CD8-positive, alpha-beta memory T cell (primary cell): ENCODE measurements around the gene KRT86. TPM values are rescaled to one million over a fixed set of nuclear protein-coding genes. Genes with fewer than 3 reads are reported as not detected.
"Not testable (repeated sequence)": the region's sequence is repeated elsewhere in the genome, so short reads cannot be mapped to it uniquely, and the experiment has no call there.

ENCODE experiments used
- CTCF ChIA-PET: fragments of 350-600 bp; sonication (Branson Sonifier 250); formaldehyde crosslinking; loops from one replicate; lab custom pipeline; 2021; ENCODE audit warnings: antibody characterized with exemption; lab: Charles Lee
- POLR2A ChIA-PET: fragments of 350-600 bp; sonication (Branson Sonifier 250); formaldehyde crosslinking; loops from one replicate; lab custom pipeline; 2021; ENCODE audit warnings: antibody characterized with exemption; lab: Charles Lee
- DNase-seq, 5 donors: peaks; one replicate each; pipeline versions ENCODE4 v3.0.0 to v3.0.0-alpha.2; 2020 to 2022; ENCODE audit warnings: mixed read lengths in 1 of 5
- H3K27ac ChIP-seq: one replicate; pipeline ENCODE4 v1.7.0; 2013; ENCODE audit warnings: low read depth, mild to moderate bottlenecking, low read length, moderate library complexity
- H3K27me3 ChIP-seq: 2 replicates; pipeline ENCODE4 v1.7.0; 2013; ENCODE audit warnings: low read length, mild to moderate bottlenecking; ENCODE audit not compliant: insufficient read depth, poor library complexity, severe bottlenecking
- H3K36me3 ChIP-seq: 2 replicates; pipeline ENCODE4 v1.7.0; 2013; ENCODE audit warnings: mild to moderate bottlenecking, low read length, moderate library complexity; ENCODE audit not compliant: insufficient read depth
- H3K4me1 ChIP-seq: 2 replicates; pipeline ENCODE4 v1.7.0; 2013; ENCODE audit warnings: mild to moderate bottlenecking, low read length, moderate library complexity; ENCODE audit not compliant: insufficient read depth
- H3K4me3 ChIP-seq: 2 replicates; pipeline ENCODE4 v1.7.0; 2013; ENCODE audit warnings: mild to moderate bottlenecking, low read length
- H3K9me3 ChIP-seq: 2 replicates; pipeline ENCODE4 v1.7.0; 2013; ENCODE audit warnings: mild to moderate bottlenecking, low read length
- H3K27ac Mint-ChIP-seq, 8 donors: one replicate each; pipeline ENCODE4 v1.8.0; 2020 to 2021; ENCODE audit warnings: mixed read lengths in 8 of 8, mild to moderate bottlenecking in 6 of 8, inconsistent platforms in 3 of 8, moderate library complexity in 3 of 8
- H3K27me3 Mint-ChIP-seq, 2 donors: one replicate each; pipeline ENCODE4 v1.8.0; 2020 to 2021; ENCODE audit warnings: mixed read lengths in 2 of 2, mild to moderate bottlenecking in 1 of 2, moderate library complexity in 1 of 2
- H3K36me3 Mint-ChIP-seq, 3 donors: one replicate each; pipeline ENCODE4 v1.8.0; 2020 to 2021; ENCODE audit warnings: mixed read lengths in 3 of 3, inconsistent platforms in 1 of 3, mild to moderate bottlenecking in 1 of 3
- H3K4me1 Mint-ChIP-seq, 3 donors: one replicate each; pipeline ENCODE4 v1.8.0; 2020 to 2021; ENCODE audit warnings: mixed read lengths in 3 of 3, inconsistent platforms in 1 of 3, mild to moderate bottlenecking in 1 of 3
- H3K4me3 Mint-ChIP-seq, 7 donors: one replicate each; pipeline ENCODE4 v1.8.0; 2020 to 2021; ENCODE audit warnings: mixed read lengths in 7 of 7, mild to moderate bottlenecking in 6 of 7, moderate library complexity in 4 of 7, inconsistent platforms in 2 of 7
- H3K9me3 Mint-ChIP-seq, 5 donors: one replicate each; pipeline ENCODE4 v1.8.0; 2020 to 2022; ENCODE audit warnings: mixed read lengths in 5 of 5, mild to moderate bottlenecking in 3 of 5, moderate library complexity in 2 of 5, inconsistent platforms in 1 of 5
- polyA plus RNA-seq: library from polyadenylated mRNA; unstranded; fragments of 300-500 nt; fragmentation: Illumina TruSeq; gene quantifications from one replicate; pipeline ENCODE4 v1.2.3, GENCODE V29; 2021
- total RNA-seq, 2 experiments: library from RNA; stranded (reverse); gene quantifications; one replicate each; pipeline ENCODE4 v1.2.3, GENCODE V29; 2021

Gene KRT86
- total and polyA plus RNA-seq, 3 experiments from 2014 or later = 0.31 TPM; not detected in 2

DNA sequence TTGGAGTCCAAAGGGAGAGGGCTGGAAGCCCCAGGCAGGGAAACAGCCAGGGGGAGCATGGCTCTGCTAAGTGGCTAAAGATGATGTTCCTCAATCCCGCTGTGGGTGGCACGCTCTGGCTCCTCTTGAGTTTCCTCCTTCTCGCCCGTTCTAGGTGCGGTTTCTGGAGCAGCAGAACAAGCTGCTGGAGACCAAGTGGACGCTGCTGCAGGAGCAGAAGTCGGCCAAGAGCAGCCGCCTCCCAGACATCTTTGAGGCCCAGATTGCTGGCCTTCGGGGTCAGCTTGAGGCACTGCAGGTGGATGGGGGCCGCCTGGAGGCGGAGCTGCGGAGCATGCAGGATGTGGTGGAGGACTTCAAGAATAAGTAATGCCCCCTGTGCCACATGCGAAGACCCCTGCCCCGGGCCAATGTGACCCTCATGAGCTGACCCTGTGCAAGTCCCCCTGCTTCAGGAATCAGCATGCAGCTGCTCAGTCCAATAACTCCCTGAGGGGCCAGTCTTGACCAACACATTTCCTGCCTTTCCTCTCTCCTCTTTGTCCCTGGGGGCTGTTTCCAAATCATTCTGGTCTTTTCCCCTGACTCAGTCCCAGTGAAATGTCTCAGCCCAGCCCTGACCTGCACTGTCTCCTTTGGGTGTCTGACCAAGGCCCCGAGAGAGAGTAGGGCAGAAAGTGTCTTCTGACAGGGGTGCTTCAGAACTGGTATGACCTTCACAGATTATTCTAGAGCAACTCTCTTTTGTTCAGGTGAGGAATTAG lies 39.3 kb upstream of the KRT86 start:
- Histone ChIP-seq H3K4me3 (no peak overlapping the region), H3K9me3 (no peaks in the 10 kb centered on the region), H3K27me3 (no peaks in the 10 kb centered on the region), H3K36me3 (no peaks in the 10 kb centered on the region), H3K4me1 (no peaks in the 10 kb centered on the region), H3K27ac (no peak overlapping the region)
- Mint-ChIP-seq H3K27me3 (peaks cover 32 to 51% of the 10 kb centered on the region in 2 donors), H3K36me3 (no peaks in the 10 kb centered on the region), H3K27ac (no peak overlapping the region), H3K9me3 (peaks cover 0 to 2% (median 0%) of the 10 kb centered on the region in 5 donors), H3K4me1 (peaks cover 0 to 2% (median 0%) of the 10 kb centered on the region in 3 donors), H3K4me3 (no peak overlapping the region)
- ChIA-PET CTCF (no interaction called here), POLR2A (no interaction called here)
- DNase-seq = no peak

DNA sequence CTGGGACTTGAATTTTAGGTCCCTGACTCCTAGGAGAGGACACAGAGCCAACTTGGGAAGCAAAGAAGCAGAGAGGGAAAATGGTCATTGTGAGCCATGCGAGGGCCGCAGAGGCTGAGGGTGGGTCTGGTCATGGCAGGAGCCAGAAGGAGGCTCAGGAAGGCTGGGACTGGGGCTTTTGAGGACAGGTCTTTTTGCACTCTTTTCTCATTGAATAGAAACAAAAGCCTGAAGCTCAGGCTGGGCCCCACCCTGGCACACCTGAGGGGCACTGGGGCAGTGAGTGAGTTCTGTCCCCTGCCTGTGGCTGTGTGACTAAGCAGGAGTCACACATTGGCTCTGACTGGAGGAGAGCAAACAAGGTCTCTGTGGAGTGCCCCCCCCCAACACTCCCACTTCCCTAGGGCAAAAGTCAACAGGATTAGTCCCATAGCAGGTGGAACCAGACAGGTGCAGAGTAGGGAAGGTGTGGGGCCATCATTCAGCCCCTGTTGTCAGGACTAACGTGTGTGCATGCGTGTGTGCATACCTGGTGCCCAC lies 38.6 kb upstream of the KRT86 start:
- Mint-ChIP-seq H3K27ac (no peak overlapping the region), H3K4me3 (no peak overlapping the region), H3K4me1 (peaks cover 0 to 2% (median 0%) of the 10 kb centered on the region in 3 donors), H3K36me3 (no peaks in the 10 kb centered on the region), H3K27me3 (peaks cover 31 to 45% of the 10 kb centered on the region in 2 donors), H3K9me3 (peaks cover 0 to 2% (median 0%) of the 10 kb centered on the region in 5 donors)
- POLR2A ChIA-PET = no interaction called here
- Histone ChIP-seq H3K9me3 (no peaks in the 10 kb centered on the region), H3K4me3 (no peak overlapping the region), H3K36me3 (no peaks in the 10 kb centered on the region), H3K27me3 (no peaks in the 10 kb centered on the region), H3K27ac (no peak overlapping the region), H3K4me1 (no peaks in the 10 kb centered on the region)
- CTCF ChIA-PET = no interaction called here
- DNase-seq = no peak

DNA sequence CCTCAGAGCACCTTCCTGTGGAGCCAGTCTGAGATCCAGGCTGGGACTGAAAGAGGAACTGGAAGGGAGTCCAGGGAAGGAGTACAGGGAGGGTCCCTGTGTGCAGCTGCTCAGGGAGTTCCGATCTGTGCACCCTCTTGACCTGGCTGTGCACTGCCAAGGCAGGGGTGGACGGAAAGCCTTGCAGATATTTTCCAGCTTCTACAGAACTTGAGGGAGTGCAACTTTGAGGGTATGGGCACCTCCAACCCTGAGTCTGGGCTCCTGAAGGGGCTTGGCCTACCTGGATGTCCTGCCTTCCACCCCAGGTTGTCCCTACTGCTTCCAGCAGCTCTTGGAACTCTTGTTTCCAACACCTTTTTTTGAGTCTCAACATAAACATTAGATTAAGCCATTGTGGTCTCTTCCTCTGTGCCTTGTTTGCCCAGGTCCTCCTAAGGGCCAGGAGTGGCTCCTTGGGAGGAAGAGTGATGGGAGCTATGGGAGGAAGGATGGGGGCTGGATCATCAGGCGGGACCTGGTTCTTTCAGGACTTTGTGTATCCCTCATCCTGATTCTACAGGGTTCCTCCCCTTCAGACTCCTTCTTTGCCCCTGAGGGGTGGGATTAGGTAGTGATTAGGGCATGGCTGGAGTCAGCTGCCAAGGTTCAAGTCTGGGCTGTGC lies 37.9 kb upstream of the KRT86 start:
- Histone ChIP-seq H3K4me1 (no peaks in the 10 kb centered on the region), H3K27me3 (no peaks in the 10 kb centered on the region), H3K9me3 (no peaks in the 10 kb centered on the region), H3K4me3 (no peak overlapping the region), H3K36me3 (no peaks in the 10 kb centered on the region), H3K27ac (no peak overlapping the region)
- H3K27me3 Mint-ChIP-seq = peaks cover 27 to 38% of the 10 kb centered on the region in 2 donors
- ChIA-PET CTCF (interaction anchor here (0.8 kb wide), 1 partner anchor 43 kb away, joined by 3 read pairs; no protein-coding TSS in a partner anchor), POLR2A (no interaction called here)
- peaks cover 0 to 2% (median 0%) of the 10 kb centered on the region in 3 donors for H3K4me1 Mint-ChIP-seq
- H3K4me3 Mint-ChIP-seq = no peak overlapping the region
- no peak overlapping the region for H3K27ac Mint-ChIP-seq
- no peaks in the 10 kb centered on the region for H3K36me3 Mint-ChIP-seq
- peaks cover 0 to 2% (median 0%) of the 10 kb centered on the region in 5 donors for H3K9me3 Mint-ChIP-seq
- no peak for DNase-seq

DNA sequence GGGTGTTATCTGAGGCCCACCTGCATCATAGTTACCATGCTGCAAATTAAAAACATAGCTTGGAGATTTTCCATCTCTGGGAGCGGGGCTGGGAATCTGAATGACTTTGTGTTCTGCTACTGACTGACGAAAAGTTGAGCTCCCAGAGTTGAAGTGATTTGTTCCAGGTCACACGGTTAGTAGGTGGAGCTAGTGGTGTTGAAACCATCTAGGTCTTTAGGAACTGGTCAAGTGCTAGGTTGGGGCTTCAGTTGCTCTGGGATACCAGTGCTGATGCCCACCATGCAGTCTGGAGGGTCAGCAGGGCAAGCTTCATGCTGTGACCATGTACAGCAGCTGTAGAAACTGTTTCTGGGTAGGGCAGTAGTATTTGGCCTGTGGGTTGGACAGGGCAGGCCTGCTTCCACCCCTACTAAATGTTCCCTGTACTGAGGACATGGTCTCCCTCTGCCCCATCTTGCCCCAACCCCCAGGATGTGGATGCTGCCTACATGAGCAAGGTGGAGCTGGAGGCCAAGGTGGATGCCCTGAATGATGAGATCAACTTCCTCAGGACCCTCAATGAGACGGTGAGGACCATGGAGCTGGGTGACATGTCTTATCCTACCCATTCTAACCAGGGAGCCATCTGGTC lies 36.1 kb upstream of the KRT86 start:
- no peaks in the 10 kb centered on the region for H3K9me3 Mint-ChIP-seq
- Histone ChIP-seq H3K4me3 (no peak overlapping the region), H3K4me1 (peaks cover 3% of the 10 kb centered on the region), H3K36me3 (no peaks in the 10 kb centered on the region), H3K9me3 (no peaks in the 10 kb centered on the region), H3K27me3 (no peaks in the 10 kb centered on the region), H3K27ac (no peak overlapping the region)
- DNase-seq = no peak
- no peak overlapping the region for H3K4me3 Mint-ChIP-seq
- no peak overlapping the region for H3K27ac Mint-ChIP-seq
- ChIA-PET POLR2A (no interaction called here), CTCF (interaction anchor here (0.8 to 1.4 kb wide), 2 partner anchors 14 to 73 kb away, joined by 3 read pairs; no protein-coding TSS in a partner anchor)
- H3K27me3 Mint-ChIP-seq = peaks cover 16 to 25% of the 10 kb centered on the region in 2 donors
- H3K36me3 Mint-ChIP-seq = no peaks in the 10 kb centered on the region
- peaks cover 0 to 2% (median under 1%) of the 10 kb centered on the region in 3 donors for H3K4me1 Mint-ChIP-seq

DNA sequence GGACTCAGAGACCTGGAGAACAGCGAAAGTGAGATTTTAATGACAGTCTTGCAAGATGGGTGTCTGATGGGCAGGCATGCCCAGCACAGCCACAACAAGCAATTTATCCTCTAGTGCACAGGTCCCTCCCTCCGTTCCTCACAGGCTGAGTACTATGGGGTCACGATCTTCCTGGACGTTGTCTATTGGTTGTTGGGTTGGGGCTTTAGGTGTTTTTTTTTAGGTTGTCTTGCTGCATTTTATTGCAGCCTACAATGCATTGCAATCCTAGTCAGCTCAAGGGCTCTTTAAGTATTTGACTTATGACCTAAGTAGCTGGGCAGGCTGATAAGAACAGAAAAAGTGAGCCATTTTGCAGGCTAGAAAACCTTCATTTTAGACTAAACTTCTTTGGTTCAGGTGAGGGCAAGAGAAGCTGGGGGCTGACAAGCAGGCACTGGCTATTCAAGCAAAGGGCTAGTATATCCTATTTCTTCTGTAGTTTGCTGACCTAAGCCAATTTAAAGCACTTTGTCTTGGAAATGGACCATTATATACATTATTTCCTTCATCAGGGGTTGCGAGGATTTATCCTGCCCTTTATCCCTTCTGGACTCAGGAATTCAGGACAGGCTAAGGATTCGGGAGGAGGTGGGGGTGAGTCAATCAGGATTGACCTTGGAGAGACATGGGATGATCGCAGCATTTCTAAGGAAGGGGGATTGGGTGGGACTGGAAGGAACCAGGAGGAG lies 35.4 kb upstream of the KRT86 start:
- ChIA-PET CTCF (no interaction called here), POLR2A (no interaction called here)
- H3K27me3 ChIP-seq = no peaks in the 10 kb centered on the region
- peaks cover 13 to 26% of the 10 kb centered on the region in 2 donors for H3K27me3 Mint-ChIP-seq
- no peaks in the 10 kb centered on the region for H3K9me3 Mint-ChIP-seq
- no peak overlapping the region for H3K27ac ChIP-seq
- H3K36me3 Mint-ChIP-seq = no peaks in the 10 kb centered on the region
- H3K27ac Mint-ChIP-seq = no peak overlapping the region
- DNase-seq = no peak
- H3K4me3 ChIP-seq = no peak overlapping the region
- H3K4me1 ChIP-seq = peaks cover 11% of the 10 kb centered on the region
- H3K4me1 Mint-ChIP-seq = peaks cover 6 to 10% (median 8%) of the 10 kb centered on the region in 3 donors
- H3K9me3 ChIP-seq = no peaks in the 10 kb centered on the region
- H3K36me3 ChIP-seq = no peaks in the 10 kb centered on the region
- no peak overlapping the region for H3K4me3 Mint-ChIP-seq

DNA sequence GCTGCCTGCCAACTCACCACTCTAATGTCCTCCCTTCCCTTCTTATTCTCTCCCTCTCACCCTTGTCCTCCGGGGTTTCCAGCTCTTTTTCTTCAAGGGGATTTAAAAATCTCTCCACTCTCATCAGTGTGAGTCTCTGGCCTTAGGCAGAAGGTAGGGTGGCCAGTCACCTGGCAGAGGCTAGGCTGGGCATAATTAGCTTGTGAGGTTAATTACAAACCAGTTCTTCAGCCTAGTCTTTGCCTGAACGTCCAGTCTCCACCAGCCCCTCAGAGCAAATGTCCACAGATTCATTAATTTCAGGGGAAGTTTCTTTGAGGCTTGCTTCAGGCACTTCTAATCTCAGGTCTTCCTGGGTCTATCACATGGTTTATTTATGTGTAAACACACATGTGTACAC lies 34.7 kb upstream of the KRT86 start:
- Histone ChIP-seq H3K27me3 (no peaks in the 10 kb centered on the region), H3K9me3 (no peaks in the 10 kb centered on the region), H3K4me3 (no peak overlapping the region), H3K27ac (no peak overlapping the region), H3K4me1 (peaks cover 14% of the 10 kb centered on the region), H3K36me3 (no peaks in the 10 kb centered on the region)
- ChIA-PET CTCF (no interaction called here), POLR2A (no interaction called here)
- no peak for DNase-seq
- Mint-ChIP-seq H3K36me3 (no peaks in the 10 kb centered on the region), H3K27me3 (peaks cover 8 to 19% of the 10 kb centered on the region in 2 donors), H3K27ac (no peak overlapping the region), H3K4me1 (peaks cover 11 to 15% (median 12%) of the 10 kb centered on the region in 3 donors), H3K4me3 (no peak overlapping the region), H3K9me3 (no peaks in the 10 kb centered on the region)

DNA sequence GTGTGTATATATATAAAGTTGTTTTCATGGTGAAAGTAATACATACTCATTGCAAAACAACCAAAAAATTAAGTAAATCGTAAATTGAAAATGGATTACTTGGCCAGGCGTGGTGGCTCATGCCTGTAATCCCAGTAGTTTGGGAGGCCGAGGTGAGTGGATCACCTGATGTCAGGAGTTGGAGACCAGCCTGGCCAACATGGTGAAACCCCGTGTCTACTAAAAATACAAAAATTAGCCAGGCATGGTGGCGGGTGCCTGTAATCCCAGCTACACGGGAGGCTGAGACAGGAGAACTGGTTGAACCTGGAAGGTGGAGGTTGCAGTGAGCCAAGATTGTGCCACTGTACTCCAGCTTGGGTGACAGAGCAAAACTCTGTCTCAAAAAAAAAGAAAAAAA lies 34.2 kb upstream of the KRT86 start:
- CTCF ChIA-PET, H3K27me3 ChIP-seq, POLR2A ChIA-PET, H3K27ac ChIP-seq, H3K4me3 ChIP-seq, H3K4me3 Mint-ChIP-seq, DNase-seq, H3K36me3 ChIP-seq, H3K27ac Mint-ChIP-seq, H3K9me3 ChIP-seq, H3K36me3 Mint-ChIP-seq, H3K9me3 Mint-ChIP-seq: not testable (repeated sequence)
- H3K4me1 ChIP-seq = peaks cover 14% of the 10 kb centered on the region
- peaks cover 11 to 15% (median 12%) of the 10 kb centered on the region in 3 donors for H3K4me1 Mint-ChIP-seq
- peaks cover 3 to 16% of the 10 kb centered on the region in 2 donors for H3K27me3 Mint-ChIP-seq
